ENCODE measurements around the gene CD68. TPM values are rescaled to one million over a fixed set of nuclear protein-coding genes. Genes with fewer than 3 reads are reported as not detected.
"Not testable (repeated sequence)": the region's sequence is repeated elsewhere in the genome, so short reads cannot be mapped to it uniquely, and the experiment has no call there.

CD68 gene
- total and polyA plus RNA-seq, 9 donors, result 15.7 to 56.6 (median 36.9) TPM

GRCh38 chr17:7589204-7589868 lies 9.9 kb downstream of the CD68 start:
- WGBS (ENCODE audit: insufficient coverage), result 8% methylated on average over 55 of the region's 56 CpGs
- DNase-seq, result peak; percentile 94
- Histone ChIP-seq H3K4me1 (ENCODE audit: control insufficient read depth, insufficient read depth, low read length) (peaks cover 53% of the 10 kb centered on the region), H3K9me3 (replicated peaks; ENCODE audit: control insufficient read depth, low read depth, low read length) (no peaks in the 10 kb centered on the region), H3K27me3 (ENCODE audit: control insufficient read depth, insufficient read depth, low read length) (no peaks in the 10 kb centered on the region), H3K4me3 (ENCODE audit: low read length) (peak overlapping the region; percentile 48), H3K36me3 (ENCODE audit: control insufficient read depth, insufficient read depth, low read length) (peaks cover 55% of the 10 kb centered on the region), H3K27ac (ENCODE audit: low read length) (no peak overlapping the region)

GRCh38 chr17:7589891-7590691 lies 10.7 kb downstream of the CD68 start, which contains the start of gene SOX15:
TSS of gene SOX15 (minus strand) at chr17:7590094. CDS start at chr17:7589676, 418 bp downstream.
- peak within 1 kb of the TSS; percentile 18 for H3K27ac ChIP-seq (ENCODE audit: low read length)
- H3K27me3 ChIP-seq (ENCODE audit: control insufficient read depth, insufficient read depth, low read length), result no peaks in the 10 kb centered on the region
- DNase-seq, result peak; percentile 80
- H3K36me3 ChIP-seq (ENCODE audit: control insufficient read depth, insufficient read depth, low read length), result peaks cover 63% of the 10 kb centered on the region
- peak within 1 kb of the TSS; percentile 48 for H3K4me3 ChIP-seq (ENCODE audit: low read length)
- peaks cover 46% of the 10 kb centered on the region for H3K4me1 ChIP-seq (ENCODE audit: control insufficient read depth, insufficient read depth, low read length)
- 52% methylated on average over 12 of the region's 24 CpGs for WGBS (ENCODE audit: insufficient coverage)
- H3K9me3 ChIP-seq (replicated peaks; ENCODE audit: control insufficient read depth, low read depth, low read length), result no peaks in the 10 kb centered on the region

GRCh38 chr17:7590743-7591142 lies 11.3 kb downstream of the CD68 start:
- Histone ChIP-seq H3K27me3 (ENCODE audit: control insufficient read depth, insufficient read depth, low read length) (no peaks in the 10 kb centered on the region), H3K4me1 (ENCODE audit: control insufficient read depth, insufficient read depth, low read length) (peaks cover 44% of the 10 kb centered on the region), H3K27ac (ENCODE audit: low read length) (peak overlapping the region; percentile 18), H3K9me3 (replicated peaks; ENCODE audit: control insufficient read depth, low read depth, low read length) (no peaks in the 10 kb centered on the region), H3K36me3 (ENCODE audit: control insufficient read depth, insufficient read depth, low read length) (peaks cover 67% of the 10 kb centered on the region), H3K4me3 (ENCODE audit: low read length) (no peak overlapping the region)
- 33% methylated on average over 3 of the region's 4 CpGs for WGBS (ENCODE audit: insufficient coverage)
- DNase-seq, result no peak

- Histone ChIP-seq H3K27ac (ENCODE audit: low read length) (no peak overlapping the region), H3K36me3 (ENCODE audit: control insufficient read depth, insufficient read depth, low read length) (peaks cover 69% of the 10 kb centered on the region), H3K27me3 (ENCODE audit: control insufficient read depth, insufficient read depth, low read length) (no peaks in the 10 kb centered on the region), H3K9me3 (replicated peaks; ENCODE audit: control insufficient read depth, low read depth, low read length) (no peaks in the 10 kb centered on the region), H3K4me1 (ENCODE audit: control insufficient read depth, insufficient read depth, low read length) (peaks cover 42% of the 10 kb centered on the region), H3K4me3 (ENCODE audit: low read length) (no peak overlapping the region)
- WGBS (ENCODE audit: insufficient coverage), result no CpG with 5 or more reads among the region's 5 CpGs
- DNase-seq, result no peak
Measured at GRCh38 chr17:7591596-7591995, 12.2 kb downstream of the CD68 start.

GRCh38 chr17:7592422-7593021 lies 13.1 kb downstream of the CD68 start:
- Histone ChIP-seq H3K36me3 (ENCODE audit: control insufficient read depth, insufficient read depth, low read length) (peaks cover 69% of the 10 kb centered on the region), H3K4me3 (ENCODE audit: low read length) (no peak overlapping the region), H3K9me3 (replicated peaks; ENCODE audit: control insufficient read depth, low read depth, low read length) (no peaks in the 10 kb centered on the region), H3K27me3 (ENCODE audit: control insufficient read depth, insufficient read depth, low read length) (no peaks in the 10 kb centered on the region), H3K4me1 (ENCODE audit: control insufficient read depth, insufficient read depth, low read length) (peaks cover 33% of the 10 kb centered on the region), H3K27ac (ENCODE audit: low read length) (no peak overlapping the region)
- WGBS (ENCODE audit: insufficient coverage), result 96% methylated on average over 13 of the region's 23 CpGs
- DNase-seq, result no peak

GRCh38 chr17:7593296-7593695 lies 13.9 kb downstream of the CD68 start:
- DNase-seq, result no peak
- H3K36me3 ChIP-seq (ENCODE audit: control insufficient read depth, insufficient read depth, low read length), result peaks cover 70% of the 10 kb centered on the region
- H3K27me3 ChIP-seq (ENCODE audit: control insufficient read depth, insufficient read depth, low read length), result no peaks in the 10 kb centered on the region
- no peak overlapping the region for H3K27ac ChIP-seq (ENCODE audit: low read length)
- H3K9me3 ChIP-seq (replicated peaks; ENCODE audit: control insufficient read depth, low read depth, low read length), result no peaks in the 10 kb centered on the region
- H3K4me1 ChIP-seq (ENCODE audit: control insufficient read depth, insufficient read depth, low read length), result peaks cover 26% of the 10 kb centered on the region
- no peak overlapping the region for H3K4me3 ChIP-seq (ENCODE audit: low read length)
- 65% methylated on average over 5 of the region's 12 CpGs for WGBS (ENCODE audit: insufficient coverage)

GRCh38 chr17:7597561-7597960 lies 18.1 kb downstream of the CD68 start:
- not testable (repeated sequence) for H3K27ac ChIP-seq (ENCODE audit: low read length); H3K27me3 ChIP-seq (ENCODE audit: control insufficient read depth, insufficient read depth, low read length); H3K9me3 ChIP-seq (replicated peaks; ENCODE audit: control insufficient read depth, low read depth, low read length); H3K4me1 ChIP-seq (ENCODE audit: control insufficient read depth, insufficient read depth, low read length); DNase-seq; H3K4me3 ChIP-seq (ENCODE audit: low read length)
- peaks cover 74% of the 10 kb centered on the region for H3K36me3 ChIP-seq (ENCODE audit: control insufficient read depth, insufficient read depth, low read length)
- WGBS (ENCODE audit: insufficient coverage), result no CpG with 5 or more reads among the region's 5 CpGs

- H3K27ac ChIP-seq (ENCODE audit: low read length), result peak overlapping the region; percentile 32
- 93% methylated on average over 2 of the region's 4 CpGs for WGBS (ENCODE audit: insufficient coverage)
- no peaks in the 10 kb centered on the region for H3K27me3 ChIP-seq (ENCODE audit: control insufficient read depth, insufficient read depth, low read length)
- H3K4me3 ChIP-seq (ENCODE audit: low read length), result no peak overlapping the region
- no peak for DNase-seq
- H3K9me3 ChIP-seq (replicated peaks; ENCODE audit: control insufficient read depth, low read depth, low read length), result no peaks in the 10 kb centered on the region
- H3K36me3 ChIP-seq (ENCODE audit: control insufficient read depth, insufficient read depth, low read length), result peaks cover 52% of the 10 kb centered on the region
- no peaks in the 10 kb centered on the region for H3K4me1 ChIP-seq (ENCODE audit: control insufficient read depth, insufficient read depth, low read length)
Measured at GRCh38 chr17:7606280-7606679, 26.8 kb downstream of the CD68 start.

GRCh38 chr17:7610641-7611040 lies 31.2 kb downstream of the CD68 start:
- H3K36me3 ChIP-seq (ENCODE audit: control insufficient read depth, insufficient read depth, low read length), result peaks cover 30% of the 10 kb centered on the region
- peaks cover 14% of the 10 kb centered on the region for H3K4me1 ChIP-seq (ENCODE audit: control insufficient read depth, insufficient read depth, low read length)
- H3K27me3 ChIP-seq (ENCODE audit: control insufficient read depth, insufficient read depth, low read length), result no peaks in the 10 kb centered on the region
- WGBS (ENCODE audit: insufficient coverage), result 100% methylated on average over 1 of the region's 2 CpGs
- DNase-seq, result no peak
- H3K9me3 ChIP-seq (replicated peaks; ENCODE audit: control insufficient read depth, low read depth, low read length), result no peaks in the 10 kb centered on the region
- no peak overlapping the region for H3K4me3 ChIP-seq (ENCODE audit: low read length)
- H3K27ac ChIP-seq (ENCODE audit: low read length), result no peak overlapping the region

- Histone ChIP-seq H3K36me3 (ENCODE audit: control insufficient read depth, insufficient read depth, low read length) (peaks cover 21% of the 10 kb centered on the region), H3K4me1 (ENCODE audit: control insufficient read depth, insufficient read depth, low read length) (peaks cover 14% of the 10 kb centered on the region), H3K27ac (ENCODE audit: low read length) (no peak overlapping the region), H3K9me3 (replicated peaks; ENCODE audit: control insufficient read depth, low read depth, low read length) (no peaks in the 10 kb centered on the region), H3K27me3 (ENCODE audit: control insufficient read depth, insufficient read depth, low read length) (no peaks in the 10 kb centered on the region), H3K4me3 (ENCODE audit: low read length) (no peak overlapping the region)
- no CpG with 5 or more reads among the region's 3 CpGs for WGBS (ENCODE audit: insufficient coverage)
- DNase-seq, result no peak
Measured at GRCh38 chr17:7611635-7612293, 32.3 kb downstream of the CD68 start.

All from muscle of leg (tissue), 11 donors.